ENCODE data around the gene BFSP2.
"Not testable (repeated sequence)": the region's sequence is repeated elsewhere in the genome, so short reads cannot be mapped to it uniquely, and the experiment has no call there.

The BFSP2 gene

GRCh38 chr3:133469140-133469731 lies 69.4 kb downstream of the BFSP2 start:
- no peak overlapping the region for H3K27ac ChIP-seq
- DNase-seq (ENCODE audit: low spot score) = no peak
- POLR2A ChIA-PET (ENCODE audit: low non-redundant PET) = no interaction called here
- CTCF ChIA-PET = no interaction called here
- TF ChIP-seq CTCF (conservative IDR thresholded peaks at IDR 0.05; ENCODE audit: low read depth) = no peak

- POLR2A ChIA-PET (ENCODE audit: low non-redundant PET) = no interaction called here
- H3K27ac ChIP-seq = no peak overlapping the region
- DNase-seq (ENCODE audit: low spot score) = peak; percentile 28
- CTCF ChIA-PET = no interaction called here
- no peak for TF ChIP-seq CTCF (conservative IDR thresholded peaks at IDR 0.05; ENCODE audit: low read depth)
Observed at GRCh38 chr3:133472242-133472641, 72.4 kb downstream of the BFSP2 start.

- no peak overlapping the region for H3K27ac ChIP-seq
- ChIA-PET CTCF (no interaction called here), POLR2A (ENCODE audit: low non-redundant PET) (interaction anchor here (0.7 kb wide), 1 partner anchor 266 kb away, joined by 8 read pairs; no protein-coding TSS in a partner anchor)
- no peak for DNase-seq (ENCODE audit: low spot score)
- TF ChIP-seq CTCF (conservative IDR thresholded peaks at IDR 0.05; ENCODE audit: low read depth) = no peak
Observed at GRCh38 chr3:133472889-133473288, 73.0 kb downstream of the BFSP2 start.

GRCh38 chr3:133473472-133474191 lies 73.8 kb downstream of the BFSP2 start:
- not testable (repeated sequence) for DNase-seq (ENCODE audit: low spot score); H3K27ac ChIP-seq
- ChIA-PET POLR2A (ENCODE audit: low non-redundant PET) (interaction anchor here (0.7 kb wide), 1 partner anchor 267 kb away, joined by 8 read pairs; no protein-coding TSS in a partner anchor), CTCF (interaction anchor here (0.6 kb wide), 1 partner anchor 105 kb away, joined by 3 read pairs; no protein-coding TSS in a partner anchor)

- TF ChIP-seq CTCF (conservative IDR thresholded peaks at IDR 0.05; ENCODE audit: low read depth) = no peak
- ChIA-PET CTCF (interaction anchor here (0.6 kb wide), 1 partner anchor 104 kb away, joined by 3 read pairs; no protein-coding TSS in a partner anchor), POLR2A (ENCODE audit: low non-redundant PET) (no interaction called here)
- H3K27ac ChIP-seq = no peak overlapping the region
- no peak for DNase-seq (ENCODE audit: low spot score)
Observed at GRCh38 chr3:133474251-133474801, 74.5 kb downstream of the BFSP2 start.

GRCh38 chr3:133474817-133475216 lies 75.0 kb downstream of the BFSP2 start:
- no peak for DNase-seq (ENCODE audit: low spot score)
- POLR2A ChIA-PET (ENCODE audit: low non-redundant PET) = no interaction called here
- TF ChIP-seq CTCF (conservative IDR thresholded peaks at IDR 0.05; ENCODE audit: low read depth) = no peak
- no peak overlapping the region for H3K27ac ChIP-seq
- CTCF ChIA-PET = no interaction called here
